ENCODE results near the gene SLC4A1. TPM values are rescaled to one million over a fixed set of nuclear protein-coding genes. Genes with fewer than 3 reads are reported as not detected.

Gene SLC4A1
- total and polyA plus RNA-seq, 2 donors (not counting 3 experiments of a cell fraction or from before 2014, with no cell fraction given): not detected

DNA sequence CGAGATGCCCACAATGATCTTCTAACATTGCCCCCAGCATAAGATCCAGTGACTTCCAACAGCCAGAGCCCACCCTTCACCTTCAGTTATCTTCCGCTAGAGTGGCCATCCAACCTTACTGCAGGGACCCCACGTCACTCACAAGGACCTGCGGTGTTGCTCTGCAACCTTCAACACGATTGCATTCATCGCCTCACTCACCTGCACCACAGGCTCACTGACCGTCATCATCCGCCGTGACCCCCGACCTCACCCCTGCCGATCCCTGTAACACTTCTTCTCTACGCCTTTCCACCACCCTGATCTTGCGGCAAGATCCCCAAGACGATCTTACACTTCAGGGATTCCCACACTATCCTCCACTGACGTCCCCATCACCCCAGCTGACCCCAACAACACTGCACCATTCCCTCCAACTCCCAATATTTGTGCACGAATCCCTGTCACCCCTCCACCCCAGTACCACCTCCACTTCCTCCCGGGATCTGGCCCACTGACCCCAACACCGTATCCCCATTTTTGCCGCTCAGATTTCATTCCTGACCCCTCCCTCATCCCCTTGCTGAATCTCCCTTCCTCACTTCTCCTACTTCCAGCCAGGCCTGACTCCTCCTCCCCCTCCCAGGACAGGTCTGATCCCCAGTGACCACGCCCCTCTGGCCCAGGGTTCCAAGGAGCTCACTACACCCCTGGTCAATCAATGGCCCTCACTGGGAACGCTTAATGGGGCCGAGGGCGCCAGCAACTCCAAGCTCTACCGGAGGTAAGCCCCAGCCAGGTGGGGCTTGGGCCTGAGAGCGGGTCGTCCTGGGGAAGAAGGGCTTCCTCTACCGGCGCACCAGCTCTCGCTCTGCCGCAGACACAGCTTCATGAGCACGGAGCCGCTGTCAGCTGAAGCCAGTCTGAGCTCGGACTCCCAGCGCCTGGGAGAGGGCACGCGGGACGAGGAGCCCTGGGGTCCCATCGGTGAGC lies 48.1 kb upstream of the SLC4A1 start:
- no peaks in the 10 kb centered on the region for H3K9me1 ChIP-seq (replicated peaks; ENCODE audit: control insufficient read depth, extremely low read depth, insufficient read depth, low read length)
- dilution Hi-C loops (cut with MboI; ENCODE audit: extremely low pct_ligation_motif_present, low sequenced_read_pairs): no loop called here
- H3K27me3 ChIP-seq (ENCODE audit: control insufficient read depth in 2 of 2, insufficient read depth in 2 of 2, low read length in 2 of 2): peaks cover 23 to 35% of the 10 kb centered on the region in 2 experiments
- H3K27ac ChIP-seq (ENCODE audit: insufficient read depth, low read depth, low read length): no peak overlapping the region
- H3K79me2 ChIP-seq (ENCODE audit: control insufficient read depth, insufficient read depth, low read length): no peaks in the 10 kb centered on the region
- DNase-seq (ENCODE audit: low read depth, low spot score) (no peak), FAIRE-seq (no peak)
- no peak overlapping the region for H3K4me2 ChIP-seq (ENCODE audit: insufficient read depth, low read length)
- TF ChIP-seq MYC (IDR thresholded peaks at IDR 0.05; ENCODE audit: low read depth, low read length) (no peak), EZH2 (IDR thresholded peaks at IDR 0.05; ENCODE audit: borderline replicate concordance, low read depth, low read length, severe bottlenecking) (peak; percentile 88)
- no peaks in the 10 kb centered on the region for H4K20me1 ChIP-seq (replicated peaks; ENCODE audit: control insufficient read depth, extremely low read depth, insufficient read depth, low read length)
- intact Hi-C loops (cut with micrococcal nuclease): no loop called here
- POLR2A ChIA-PET: interaction anchor here (1.0 kb wide), 1 partner anchor 94 kb away, joined by 6 read pairs; no protein-coding TSS in a partner anchor
- H3K9ac ChIP-seq (replicated peaks; ENCODE audit: extremely low read depth, insufficient read depth, low read length): no peak overlapping the region
- H3K36me3 ChIP-seq (ENCODE audit: control insufficient read depth in 2 of 2, extremely low read depth in 1 of 2, insufficient read depth in 2 of 2, low read length in 2 of 2): peaks cover 0 to 16% of the 10 kb centered on the region in 2 experiments
- CTCF ChIA-PET: interaction anchor here (0.9 to 6.3 kb wide), 7 partner anchors 11 to 207 kb away, joined by 3 to 27 read pairs (median 4); no protein-coding TSS in a partner anchor
- no peaks in the 10 kb centered on the region for H3K9me3 ChIP-seq (replicated peaks; ENCODE audit: control insufficient read depth, insufficient read depth, low read length)
- H3K4me1 ChIP-seq (ENCODE audit: control insufficient read depth, extremely low read depth, insufficient read depth, low read length): no peaks in the 10 kb centered on the region
- BruUV-seq (replicated peaks): no TSS peak
- H3K4me3 ChIP-seq (replicated peaks in 1 of 3; ENCODE audit: insufficient read depth in 1 of 3, low read depth in 1 of 3, low read length in 3 of 3): no peak overlapping the region
- H2AFZ ChIP-seq (ENCODE audit: low read depth, low read length): no peak overlapping the region

GRCh38 chr17:44314869-44315661 lies 47.1 kb upstream of the SLC4A1 start:
- peak overlapping the region in 1 of 3 experiments; percentile 17 for H3K4me3 ChIP-seq (replicated peaks in 1 of 3; ENCODE audit: insufficient read depth in 1 of 3, low read depth in 1 of 3, low read length in 3 of 3)
- peak; percentile 12 for FAIRE-seq
- H4K20me1 ChIP-seq (replicated peaks; ENCODE audit: control insufficient read depth, extremely low read depth, insufficient read depth, low read length): no peaks in the 10 kb centered on the region
- dilution Hi-C loops (cut with MboI; ENCODE audit: extremely low pct_ligation_motif_present, low sequenced_read_pairs): no loop called here
- BruUV-seq (replicated peaks): no TSS peak
- H3K27ac ChIP-seq (ENCODE audit: insufficient read depth, low read depth, low read length): no peak overlapping the region
- TF ChIP-seq GATA2 (IDR thresholded peaks at IDR 0.05; ENCODE audit: insufficient read depth, insufficient read length, low read depth, low read length) (no peak), POLR2AphosphoS5 (IDR thresholded peaks at IDR 0.05; ENCODE audit: insufficient read depth, low read depth, low read length) (no peak), POLR2A (IDR thresholded peaks at IDR 0.05; ENCODE audit: low read depth, low read length) (no peak), MAX (IDR thresholded peaks at IDR 0.05; ENCODE audit: insufficient read depth, insufficient read length) (no peak), CTCF (IDR thresholded peaks at IDR 0.05; ENCODE audit: extremely low read depth in 1 of 2, insufficient read depth in 1 of 2, low read depth in 1 of 2, low read length in 2 of 2) (no peak), MYC (IDR thresholded peaks at IDR 0.05; ENCODE audit: low read depth, low read length) (no peak), EZH2 (IDR thresholded peaks at IDR 0.05; ENCODE audit: borderline replicate concordance, low read depth, low read length, severe bottlenecking) (no peak), FOS (IDR thresholded peaks at IDR 0.05; ENCODE audit: borderline replicate concordance, insufficient read depth, low read length) (no peak), JUN (IDR thresholded peaks at IDR 0.05; ENCODE audit: borderline replicate concordance, insufficient read depth, insufficient read length, low read depth) (no peak)
- H3K27me3 ChIP-seq (ENCODE audit: control insufficient read depth in 2 of 2, insufficient read depth in 2 of 2, low read length in 2 of 2): peaks cover 23 to 37% of the 10 kb centered on the region in 2 experiments
- H3K4me2 ChIP-seq (ENCODE audit: insufficient read depth, low read length): no peak overlapping the region
- no peaks in the 10 kb centered on the region for H3K4me1 ChIP-seq (ENCODE audit: control insufficient read depth, extremely low read depth, insufficient read depth, low read length)
- H3K9ac ChIP-seq (replicated peaks; ENCODE audit: extremely low read depth, insufficient read depth, low read length): no peak overlapping the region
- H3K36me3 ChIP-seq (ENCODE audit: control insufficient read depth in 2 of 2, extremely low read depth in 1 of 2, insufficient read depth in 2 of 2, low read length in 2 of 2): peaks cover 0 to 6% of the 10 kb centered on the region in 2 experiments
- H3K9me3 ChIP-seq (replicated peaks; ENCODE audit: control insufficient read depth, insufficient read depth, low read length): no peaks in the 10 kb centered on the region
- POLR2A ChIA-PET: no interaction called here
- CTCF ChIA-PET: interaction anchor here (1.1 to 1.2 kb wide), 4 partner anchors 12 to 128 kb away, joined by 3 to 4 read pairs (median 4); partner anchors contain the start of gene TMUB2
- DNase-seq (ENCODE audit: low read depth, low spot score): no peak
- intact Hi-C loops (cut with micrococcal nuclease): no loop called here
- no peaks in the 10 kb centered on the region for H3K79me2 ChIP-seq (ENCODE audit: control insufficient read depth, insufficient read depth, low read length)
- H2AFZ ChIP-seq (ENCODE audit: low read depth, low read length): no peak overlapping the region
- H3K9me1 ChIP-seq (replicated peaks; ENCODE audit: control insufficient read depth, extremely low read depth, insufficient read depth, low read length): no peaks in the 10 kb centered on the region

Data from endothelial cell of umbilical vein (primary cell).